GM19324 (cell line): ENCODE measurements around the gene AADAT.
"Not testable (repeated sequence)": the region's sequence is repeated elsewhere in the genome, so short reads cannot be mapped to it uniquely, and the experiment has no call there.

Experiments
- ATAC-seq: cut with Tn5 transposase; IDR thresholded peaks from one replicate; pipeline ENCODE4 v1.9.1; 2021; ENCODE audit warnings: mild to moderate bottlenecking, moderate library complexity; ENCODE audit not compliant: unreplicated experiment, low FRiP score

Gene AADAT

DNA sequence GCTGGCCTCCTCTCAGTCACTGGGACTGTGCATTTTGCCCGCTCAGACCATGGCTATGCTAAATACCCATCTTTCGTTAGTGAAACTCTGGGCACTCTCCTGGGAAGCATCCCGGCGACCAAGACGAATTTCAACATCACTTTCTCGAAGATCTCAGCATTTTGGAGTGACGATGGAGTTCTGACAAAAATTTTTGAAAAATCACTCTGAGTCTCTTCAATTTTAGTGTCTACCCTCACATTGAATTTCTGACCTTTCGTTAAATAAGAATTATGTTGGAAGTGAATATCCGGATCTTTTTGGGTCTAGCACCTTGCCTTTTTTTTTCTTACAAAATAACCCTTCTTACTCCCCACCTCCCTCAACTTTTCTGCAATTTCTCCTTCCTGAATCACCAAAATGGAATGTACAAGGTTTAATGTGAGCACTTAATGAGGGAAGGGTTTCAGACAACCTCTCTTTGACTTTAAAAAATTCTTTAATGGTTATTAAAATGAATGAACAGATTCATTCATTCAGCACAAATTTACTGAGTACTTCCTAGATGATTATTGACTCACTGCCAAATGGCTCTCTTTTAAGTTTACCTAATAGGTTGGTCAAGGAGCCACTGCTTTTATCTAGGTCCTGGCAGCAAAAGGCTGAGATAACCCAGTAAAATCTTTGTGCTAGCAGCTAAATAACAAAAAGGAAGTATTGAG lies 746 bp upstream of the AADAT start:
- ATAC-seq = no peak

DNA sequence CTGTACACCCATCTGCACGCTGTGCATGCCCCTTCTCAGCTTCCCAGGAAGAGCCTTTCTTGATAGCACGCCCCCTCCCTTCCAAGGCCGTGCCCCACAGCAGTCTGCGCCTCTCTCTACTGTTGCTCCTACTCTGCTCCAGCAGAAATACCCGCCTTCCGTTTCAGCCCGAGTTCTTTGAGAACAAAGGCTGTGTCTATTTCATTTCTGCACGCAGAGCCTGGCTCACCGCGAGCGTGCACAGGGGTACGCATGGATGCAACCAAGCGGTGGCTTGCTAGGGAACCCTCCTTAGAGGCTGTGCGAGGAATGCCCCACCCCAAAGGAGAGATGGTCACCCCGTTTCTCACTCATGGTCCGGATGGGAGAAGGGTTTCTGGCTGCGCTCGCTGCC lies 485 bp downstream of the AADAT start:
- no peak for ATAC-seq

DNA sequence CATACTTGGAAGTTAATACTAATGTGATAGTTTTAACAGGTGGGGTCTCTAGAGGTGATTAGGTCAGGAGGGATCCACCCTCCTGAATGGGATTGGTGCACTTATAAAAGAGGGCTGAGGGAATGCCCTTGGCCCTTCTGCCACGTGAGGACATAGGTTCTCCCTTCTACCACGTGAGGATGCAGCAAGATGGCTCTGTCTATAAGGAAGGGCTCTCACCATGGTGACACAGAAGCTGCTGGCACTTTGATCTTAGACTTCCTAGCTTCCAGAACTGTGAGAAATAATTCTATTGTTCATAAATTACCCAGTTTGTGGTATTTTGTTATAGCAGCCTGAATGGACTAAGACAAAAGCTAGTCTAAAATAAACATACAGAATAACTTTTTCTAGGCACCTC lies 1.0 kb downstream of the AADAT start:
- no peak for ATAC-seq

DNA sequence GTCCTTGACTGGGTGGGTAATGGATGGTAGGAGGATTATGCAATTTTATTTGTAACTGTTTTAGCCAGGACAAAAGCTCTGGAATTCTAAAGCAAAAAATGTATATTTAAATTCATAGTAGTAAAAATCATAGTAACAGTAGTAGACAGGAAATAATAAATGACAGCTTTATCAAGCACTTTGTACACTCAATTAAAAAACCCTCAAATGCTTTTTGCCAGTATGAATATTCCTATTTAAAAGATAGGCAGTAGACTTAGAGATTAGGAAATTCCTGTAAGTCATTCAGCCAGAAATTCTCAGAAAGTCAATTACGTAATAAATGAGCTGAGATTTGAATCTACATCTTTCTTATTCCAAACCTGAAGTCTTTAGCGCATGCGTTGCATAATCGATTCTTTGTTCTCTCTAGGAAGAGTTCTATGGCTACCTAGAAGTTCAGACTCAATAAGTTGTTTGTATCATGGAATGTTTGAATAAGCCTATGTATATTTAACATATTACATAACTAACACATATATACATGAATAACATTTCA lies 2.5 kb downstream of the AADAT start:
- ATAC-seq = no peak

DNA sequence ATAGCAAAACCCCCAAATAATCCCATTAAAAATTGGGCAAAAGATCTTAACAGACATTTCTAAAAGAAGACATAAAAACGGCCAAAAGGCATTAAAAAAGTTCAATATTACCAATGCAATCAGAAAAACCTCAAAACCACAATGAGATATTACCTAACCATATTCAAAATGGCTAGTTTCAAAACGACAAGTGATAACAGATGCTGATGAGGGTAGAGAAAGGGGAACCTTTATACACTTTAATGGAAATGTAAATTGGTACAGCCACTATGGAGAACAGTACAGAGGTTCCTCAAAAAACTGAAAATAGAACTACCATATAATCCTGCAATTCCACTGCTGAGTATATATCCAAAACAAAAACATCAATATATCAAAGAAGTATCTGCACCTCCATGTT lies 6.2 kb downstream of the AADAT start:
- ATAC-seq = no peak

DNA sequence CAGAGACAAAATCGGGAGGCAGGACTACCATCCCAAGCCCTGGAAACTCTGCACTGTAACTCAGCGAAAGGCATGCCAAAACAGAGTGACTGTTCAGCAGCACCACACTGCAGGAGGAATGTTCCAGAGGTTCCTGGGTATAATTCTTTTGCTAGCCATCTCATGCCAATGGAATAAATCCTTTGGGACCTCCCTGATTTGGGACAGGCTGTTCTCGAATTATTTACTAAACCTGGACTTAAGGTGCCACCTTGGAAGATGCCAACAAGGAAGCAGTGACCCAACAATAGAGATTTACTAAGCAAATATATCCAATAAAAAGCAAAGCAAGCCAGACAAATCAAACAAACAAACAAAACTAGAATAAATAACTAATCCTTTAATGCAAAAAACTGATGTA lies 9.3 kb downstream of the AADAT start:
- ATAC-seq = no peak

DNA sequence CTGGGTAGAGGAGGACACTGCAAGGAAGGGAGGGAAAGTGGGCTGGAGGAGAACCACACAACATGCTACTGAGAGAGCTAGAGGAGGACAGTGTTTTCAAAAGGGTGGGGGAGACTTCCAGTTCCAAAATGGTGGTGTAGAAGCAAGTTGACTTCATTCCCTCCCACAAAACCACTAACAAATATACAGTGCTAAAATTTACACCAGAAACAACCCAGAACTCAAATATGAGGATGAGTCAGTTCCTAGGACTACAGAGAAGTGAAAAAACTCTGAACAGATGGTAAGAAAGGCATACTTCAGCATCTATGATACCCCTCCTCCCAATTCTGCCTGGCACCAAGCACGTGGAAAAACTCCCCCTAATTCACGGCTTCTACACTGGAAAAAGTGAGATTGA lies 9.8 kb downstream of the AADAT start:
- no peak for ATAC-seq

DNA sequence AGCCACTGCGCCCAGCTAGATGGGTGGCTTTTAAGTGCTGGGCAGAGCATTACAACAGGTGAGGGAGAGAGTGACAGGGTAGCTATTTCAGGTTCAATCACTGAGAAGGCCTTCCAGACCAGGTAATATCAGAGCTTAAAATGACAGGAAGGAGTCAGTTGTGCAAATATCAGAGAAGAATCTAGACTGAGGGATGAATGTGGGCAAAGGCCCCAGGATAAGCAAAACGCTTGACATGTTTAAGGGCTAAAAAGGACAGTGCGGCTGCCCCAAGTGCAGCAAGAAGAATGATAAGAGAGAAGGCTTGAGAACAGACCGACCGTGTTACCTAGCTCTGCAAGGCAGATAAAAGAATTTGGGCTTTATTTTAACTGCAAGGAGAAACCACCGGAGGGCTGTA lies 18.6 kb downstream of the AADAT start:
- no peak for ATAC-seq

DNA sequence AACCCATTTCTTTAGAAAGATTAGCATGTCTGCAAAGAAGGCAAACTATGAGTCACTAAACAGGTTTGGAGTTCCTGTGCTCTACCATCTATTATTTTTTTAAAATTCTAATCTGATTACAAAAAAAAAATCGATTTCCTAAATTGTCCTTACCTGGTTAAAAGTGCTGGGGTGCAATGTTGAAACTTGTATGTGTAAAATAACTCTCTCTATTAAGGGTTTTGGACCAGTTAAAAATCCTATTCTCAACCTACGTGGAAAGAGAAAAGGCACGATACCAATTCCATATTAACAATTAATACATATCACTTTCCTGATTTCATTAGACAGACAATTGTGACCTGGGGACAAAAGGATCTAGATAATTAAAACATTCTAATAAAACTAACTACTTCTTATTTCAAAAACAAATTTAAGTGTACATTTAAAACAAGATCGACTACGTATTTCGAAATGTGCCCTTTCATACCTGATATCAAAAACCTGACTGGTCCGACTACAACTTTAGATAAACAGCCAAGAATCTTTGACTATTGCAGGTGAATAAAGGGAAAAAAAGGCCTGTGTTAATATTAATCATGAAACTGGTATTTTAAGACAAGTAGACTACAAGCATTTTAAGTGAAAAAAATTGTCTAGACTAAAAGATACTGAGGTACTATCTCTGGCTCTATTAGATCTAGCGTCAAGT lies 21.2 kb downstream of the AADAT start:
- no peak for ATAC-seq

DNA sequence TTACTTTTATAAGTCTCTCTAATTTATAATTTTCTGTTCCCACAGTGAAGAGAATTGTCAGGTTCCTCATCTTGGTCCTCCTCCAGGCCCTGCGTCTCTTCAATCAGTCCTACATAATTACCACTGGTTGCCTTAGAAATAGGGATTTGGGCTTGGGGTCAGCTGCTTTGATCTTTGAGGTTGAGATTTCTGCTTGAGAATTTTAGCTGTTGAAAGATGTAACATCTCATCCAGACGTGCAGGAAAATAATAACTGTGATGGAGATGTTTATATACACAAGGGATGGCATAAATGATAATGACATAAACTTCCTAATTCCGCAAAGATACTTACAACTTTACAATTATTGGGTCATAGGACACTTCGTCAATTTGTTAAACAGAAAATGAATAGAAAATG lies 30.3 kb downstream of the AADAT start:
- ATAC-seq = no peak

DNA sequence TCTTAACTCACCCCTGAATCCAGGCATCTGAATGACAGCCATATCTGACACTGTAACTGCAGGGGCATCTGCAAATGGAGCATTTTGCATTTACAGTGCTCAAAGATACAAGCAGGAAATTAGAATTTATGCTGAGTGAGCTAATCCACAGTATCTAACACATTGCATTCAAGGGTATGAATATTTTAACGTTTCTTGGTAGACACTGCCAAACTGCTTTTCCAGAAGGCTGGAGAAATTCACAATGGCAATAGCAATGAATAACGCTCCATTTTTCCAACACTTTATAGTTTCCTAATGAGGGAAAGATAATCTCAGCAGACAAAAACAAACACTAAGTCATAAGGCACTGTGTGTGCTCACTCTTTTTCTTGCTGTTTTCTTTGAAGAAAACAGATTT lies 30.9 kb downstream of the AADAT start:
- ATAC-seq = no peak

DNA sequence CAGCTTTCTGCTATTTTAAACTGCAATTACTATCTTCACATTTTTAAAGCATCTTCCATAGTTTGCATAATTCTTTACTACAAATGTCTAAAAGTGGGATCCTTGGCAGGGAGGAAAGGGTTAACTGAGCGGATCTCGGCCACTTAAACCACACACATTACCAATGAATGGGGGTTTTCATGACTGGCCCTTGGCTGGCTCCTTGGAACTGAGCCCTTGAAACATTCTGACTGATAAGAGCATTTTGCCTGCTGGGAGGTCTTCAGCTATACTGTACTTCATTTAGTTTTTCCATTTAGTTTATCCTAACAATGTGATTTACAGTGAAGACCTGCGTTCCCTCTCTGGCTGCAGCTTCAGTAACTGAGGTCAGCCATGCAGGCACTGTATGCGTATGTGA lies 31.9 kb downstream of the AADAT start:
- no peak for ATAC-seq

DNA sequence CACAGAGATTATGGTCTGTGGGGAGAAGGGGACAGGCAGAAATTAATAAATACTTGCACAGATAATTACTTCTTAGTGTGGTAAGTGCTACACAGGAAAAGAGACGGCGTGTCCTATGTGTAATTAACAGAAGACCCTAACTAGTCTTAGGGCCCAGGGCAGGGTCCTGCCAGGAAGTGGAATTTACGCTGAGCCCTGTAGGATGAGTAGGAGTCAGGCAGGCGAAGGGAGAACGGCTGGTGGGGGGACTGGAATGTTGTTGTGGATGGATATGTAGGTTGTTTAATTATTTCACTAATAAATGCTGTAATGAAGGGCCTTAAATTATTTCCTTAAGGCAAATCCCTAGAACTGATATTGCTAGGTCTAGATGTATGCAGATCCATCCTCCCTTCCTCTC lies 36.8 kb downstream of the AADAT start:
- ATAC-seq = no peak

DNA sequence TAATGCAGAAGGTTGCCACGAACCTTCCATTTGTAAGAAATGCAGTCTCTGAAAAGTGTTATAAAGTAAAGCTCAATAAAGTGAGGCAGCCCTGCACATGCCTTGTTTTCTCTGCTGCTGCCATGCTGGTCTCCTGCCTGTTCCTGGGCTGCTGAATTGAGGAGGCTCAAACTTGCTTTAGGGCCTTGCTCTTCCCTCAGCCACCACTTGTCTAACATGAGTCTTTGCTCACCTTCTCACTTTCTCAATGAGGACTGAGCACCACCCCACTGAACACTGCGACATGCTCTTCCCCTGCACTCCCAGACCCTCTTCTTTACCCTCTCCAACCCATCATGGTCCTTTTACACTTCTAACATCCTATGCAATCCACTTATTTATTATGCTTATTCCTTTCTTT lies 38.4 kb downstream of the AADAT start:
- ATAC-seq = no peak

DNA sequence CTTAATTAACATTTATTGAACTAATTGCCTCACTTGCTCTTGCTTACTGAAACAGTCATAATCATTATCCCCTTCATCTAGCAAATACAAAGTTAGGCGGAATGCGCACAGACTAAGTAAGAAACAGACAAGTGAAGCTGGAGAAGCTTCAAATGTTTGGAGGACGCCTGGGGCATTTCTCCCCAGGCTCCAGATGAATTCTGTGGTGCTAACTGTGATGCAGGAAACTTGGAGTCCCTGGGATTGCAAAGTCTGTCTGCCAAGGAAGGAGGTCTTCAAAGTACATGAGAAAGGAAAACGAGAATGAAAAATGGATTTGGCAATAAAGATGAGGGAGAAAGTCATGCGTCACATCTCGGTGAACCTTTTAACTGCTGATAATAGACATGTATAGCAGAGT lies 40.0 kb downstream of the AADAT start:
- no peak for ATAC-seq

DNA sequence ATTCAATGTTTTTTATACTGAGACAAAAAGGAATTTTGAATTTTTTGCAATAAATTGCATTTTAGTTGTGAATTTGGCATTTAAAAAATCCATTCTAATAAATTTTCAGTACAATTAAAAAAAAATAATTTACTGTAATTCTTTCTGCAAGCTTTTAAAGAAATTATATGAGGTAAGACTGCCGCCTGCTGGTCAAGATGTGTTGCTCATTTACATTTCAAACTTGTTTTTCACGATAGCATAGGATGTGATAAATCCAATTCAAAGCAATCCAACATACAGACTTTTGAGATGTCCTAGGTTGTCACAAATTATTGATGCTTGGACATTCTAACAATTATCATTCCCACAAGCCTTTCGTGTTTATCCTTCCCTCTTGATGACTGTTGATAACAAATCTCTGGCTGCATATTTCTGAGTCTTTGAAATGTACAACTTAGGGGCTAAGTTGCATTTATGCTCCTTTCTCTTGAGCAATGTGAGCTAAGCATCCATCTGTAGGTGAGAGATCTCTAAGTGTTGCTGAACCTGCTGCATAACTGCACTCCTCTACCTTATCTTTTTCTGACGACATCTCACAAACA lies 41.9 kb downstream of the AADAT start:
- ATAC-seq = no peak

DNA sequence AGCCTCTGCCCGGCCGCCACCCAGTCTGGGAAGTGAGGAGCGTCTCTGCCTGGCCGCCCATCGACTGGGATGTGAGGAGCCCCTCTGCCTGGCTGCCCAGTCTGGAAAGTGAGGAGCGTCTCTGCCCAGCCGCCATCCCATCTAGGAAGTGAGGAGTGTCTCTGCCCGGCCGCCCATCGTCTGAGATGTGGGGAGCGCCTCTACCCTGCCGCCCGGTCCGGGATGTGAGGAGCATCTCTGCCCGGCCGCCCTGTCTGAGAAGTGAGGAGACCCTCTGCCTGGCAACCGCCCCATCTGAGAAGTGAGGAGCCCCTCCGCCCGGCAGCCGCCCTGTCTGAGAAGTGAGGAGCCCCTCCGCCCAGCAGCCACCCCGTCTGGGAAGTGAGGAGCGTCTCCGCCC lies 43.6 kb downstream of the AADAT start:
- ATAC-seq = not testable (repeated sequence)

DNA sequence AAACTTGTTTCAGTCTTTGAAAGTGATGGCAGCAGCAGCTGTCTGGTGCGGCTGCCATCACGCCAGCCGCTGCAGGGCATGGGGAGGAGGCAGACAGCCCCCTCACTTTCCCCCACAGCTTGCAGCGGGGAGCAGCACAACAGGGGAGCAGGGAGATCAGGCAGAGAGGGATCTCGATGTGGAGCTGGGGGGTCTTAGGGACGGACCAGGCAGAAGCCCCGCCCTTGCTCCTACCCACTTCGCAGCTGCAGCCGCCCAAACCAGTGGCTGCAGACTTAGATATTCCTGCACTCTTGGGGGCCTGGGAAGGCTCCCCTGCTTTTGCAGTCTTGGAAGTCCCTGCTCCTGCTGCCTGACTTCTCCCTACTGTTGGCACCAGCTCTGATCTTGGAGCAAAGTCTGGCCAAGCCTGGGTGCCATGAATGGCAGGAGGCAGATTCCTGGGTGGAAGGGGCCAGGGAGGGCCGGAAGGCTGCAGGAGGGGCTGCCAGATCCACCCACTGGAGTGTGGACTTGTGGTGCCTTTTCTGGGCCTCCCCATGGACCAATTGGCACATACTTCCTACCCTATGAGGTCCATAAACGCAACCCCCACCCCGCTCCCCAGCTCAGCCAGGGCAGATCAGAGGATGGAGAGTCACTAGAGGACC lies 49.6 kb downstream of the AADAT start:
- no peak for ATAC-seq

DNA sequence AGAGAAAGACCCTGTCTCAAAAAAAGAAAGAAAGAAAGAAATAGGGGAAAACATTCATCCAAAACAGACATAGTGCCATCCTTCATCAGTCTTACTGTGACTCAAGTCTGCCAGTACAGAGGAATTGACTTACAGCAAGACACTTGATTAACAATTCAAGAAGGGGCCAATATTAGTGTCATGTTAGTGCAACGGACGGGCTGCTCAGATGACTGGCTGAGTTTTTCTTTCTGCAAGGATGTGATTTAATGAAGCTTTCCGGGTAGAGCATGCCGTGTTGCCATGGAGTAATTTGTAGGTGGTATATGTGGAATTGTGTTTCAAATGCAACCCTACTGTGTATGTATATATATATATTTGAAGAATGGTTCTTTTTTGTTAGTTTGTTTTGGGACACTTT lies 51.0 kb downstream of the AADAT start:
- no peak for ATAC-seq

DNA sequence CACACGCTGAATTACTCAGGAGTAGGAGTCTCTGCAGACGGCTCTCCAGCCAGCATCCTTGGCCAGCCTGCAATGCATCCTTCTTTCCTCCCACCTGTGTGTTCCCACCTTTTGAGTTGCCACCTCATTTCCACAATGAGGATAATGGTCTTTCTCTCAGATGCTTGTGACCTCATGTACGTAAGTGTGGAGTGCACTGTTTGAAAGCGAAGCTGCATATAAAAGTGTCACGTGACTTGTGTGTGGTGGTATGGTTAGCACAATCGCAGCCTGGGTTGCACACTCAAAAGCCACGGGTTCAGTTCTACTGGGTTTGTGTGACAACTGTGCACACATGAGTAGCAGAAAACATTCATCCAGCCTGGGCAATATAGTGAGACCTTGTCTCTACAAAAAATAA lies 51.5 kb downstream of the AADAT start:
- no peak for ATAC-seq

DNA sequence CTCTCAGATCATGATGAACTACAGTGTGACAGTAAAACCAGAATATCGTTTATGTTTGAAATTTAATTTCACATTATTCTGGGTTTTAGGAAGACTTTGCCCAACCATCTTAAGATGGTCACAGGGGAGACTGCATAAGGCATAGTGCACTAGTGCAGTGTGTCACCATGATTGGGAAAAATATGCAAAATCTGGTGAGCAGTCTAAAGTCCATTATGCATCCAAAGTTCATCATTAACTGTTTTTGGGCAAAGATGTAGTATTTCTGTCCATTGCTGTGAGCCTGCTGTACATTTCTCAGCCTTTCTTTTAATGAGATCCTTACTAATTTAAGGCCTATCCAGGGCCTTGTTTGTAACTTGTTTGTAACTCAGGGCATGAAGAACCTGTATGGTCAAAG lies 52.3 kb downstream of the AADAT start:
- peak; percentile 63 for ATAC-seq
